Neural cell (in vitro differentiated cells): Measurements from ENCODE around the gene NBEA.

Source experiments
- EP300 ChIP-seq: fragments of 450-650 bp; conservative IDR thresholded peaks from 2 replicates; pipeline ENCODE4 v1.6.1; 2014; ENCODE audit warnings: antibody characterized with exemption, mild to moderate bottlenecking, moderate library complexity; ENCODE audit not compliant: poor library complexity, severe bottlenecking
- EZH2 ChIP-seq: fragments of 200-600, 300-800 bp; shearing (Covaris generic), sonication (generic); IDR thresholded peaks from 2 replicates; pipeline ENCODE4 v1.6.1; 2014; ENCODE audit warnings: antibody characterized with exemption, low read length, borderline replicate concordance, mild to moderate bottlenecking; ENCODE audit not compliant: insufficient read depth, poor library complexity, severe bottlenecking
- MXI1 ChIP-seq: fragments of 450-650 bp; conservative IDR thresholded peaks from 2 replicates; pipeline ENCODE4 v1.6.1; 2014; ENCODE audit warnings: antibody characterized with exemption, mild to moderate bottlenecking; ENCODE audit not compliant: poor library complexity, severe bottlenecking
- POLR2AphosphoS5 ChIP-seq: IDR thresholded peaks from 2 replicates; pipeline ENCODE4 v1.6.1; 2012
- REST ChIP-seq: IDR thresholded peaks from 2 replicates; pipeline ENCODE4 v1.6.1; 2012; ENCODE audit warnings: borderline replicate concordance
- SMC3 ChIP-seq: fragments of 450-650 bp; conservative IDR thresholded peaks from 2 replicates; pipeline ENCODE4 v1.6.1; 2014; ENCODE audit warnings: antibody characterized with exemption, mild to moderate bottlenecking, moderate library complexity; ENCODE audit not compliant: poor library complexity
- TF ChIP-seq, protein P1 (sequence below): fragments of 450-650 bp; IDR thresholded peaks from 2 replicates; pipeline ENCODE4 v1.5.1; 2014; ENCODE audit warnings: antibody characterized with exemption, mild to moderate bottlenecking, moderate library complexity; ENCODE audit not compliant: poor library complexity, severe bottlenecking

- TF ChIP-seq, protein P1, sequence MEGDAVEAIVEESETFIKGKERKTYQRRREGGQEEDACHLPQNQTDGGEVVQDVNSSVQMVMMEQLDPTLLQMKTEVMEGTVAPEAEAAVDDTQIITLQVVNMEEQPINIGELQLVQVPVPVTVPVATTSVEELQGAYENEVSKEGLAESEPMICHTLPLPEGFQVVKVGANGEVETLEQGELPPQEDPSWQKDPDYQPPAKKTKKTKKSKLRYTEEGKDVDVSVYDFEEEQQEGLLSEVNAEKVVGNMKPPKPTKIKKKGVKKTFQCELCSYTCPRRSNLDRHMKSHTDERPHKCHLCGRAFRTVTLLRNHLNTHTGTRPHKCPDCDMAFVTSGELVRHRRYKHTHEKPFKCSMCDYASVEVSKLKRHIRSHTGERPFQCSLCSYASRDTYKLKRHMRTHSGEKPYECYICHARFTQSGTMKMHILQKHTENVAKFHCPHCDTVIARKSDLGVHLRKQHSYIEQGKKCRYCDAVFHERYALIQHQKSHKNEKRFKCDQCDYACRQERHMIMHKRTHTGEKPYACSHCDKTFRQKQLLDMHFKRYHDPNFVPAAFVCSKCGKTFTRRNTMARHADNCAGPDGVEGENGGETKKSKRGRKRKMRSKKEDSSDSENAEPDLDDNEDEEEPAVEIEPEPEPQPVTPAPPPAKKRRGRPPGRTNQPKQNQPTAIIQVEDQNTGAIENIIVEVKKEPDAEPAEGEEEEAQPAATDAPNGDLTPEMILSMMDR, result no peak
- TF ChIP-seq POLR2AphosphoS5, result no peak
- no peak for TF ChIP-seq EP300
- TF ChIP-seq SMC3, result no peak
- no peak for TF ChIP-seq MXI1
- TF ChIP-seq EZH2, result no peak
- no peak for TF ChIP-seq REST
These were observed 650.4 kb downstream of the NBEA start for GRCh38 chr13:35592457-35592856.
